Measurements from ENCODE around the gene CCR7. TPM values are rescaled to one million over a fixed set of nuclear protein-coding genes. Genes with fewer than 3 reads are reported as not detected.

The CCR7 gene
- total and polyA plus RNA-seq, 2 donors (not counting 1 experiment from before 2014, with no cell fraction given) = 116 to 481 TPM

DNA sequence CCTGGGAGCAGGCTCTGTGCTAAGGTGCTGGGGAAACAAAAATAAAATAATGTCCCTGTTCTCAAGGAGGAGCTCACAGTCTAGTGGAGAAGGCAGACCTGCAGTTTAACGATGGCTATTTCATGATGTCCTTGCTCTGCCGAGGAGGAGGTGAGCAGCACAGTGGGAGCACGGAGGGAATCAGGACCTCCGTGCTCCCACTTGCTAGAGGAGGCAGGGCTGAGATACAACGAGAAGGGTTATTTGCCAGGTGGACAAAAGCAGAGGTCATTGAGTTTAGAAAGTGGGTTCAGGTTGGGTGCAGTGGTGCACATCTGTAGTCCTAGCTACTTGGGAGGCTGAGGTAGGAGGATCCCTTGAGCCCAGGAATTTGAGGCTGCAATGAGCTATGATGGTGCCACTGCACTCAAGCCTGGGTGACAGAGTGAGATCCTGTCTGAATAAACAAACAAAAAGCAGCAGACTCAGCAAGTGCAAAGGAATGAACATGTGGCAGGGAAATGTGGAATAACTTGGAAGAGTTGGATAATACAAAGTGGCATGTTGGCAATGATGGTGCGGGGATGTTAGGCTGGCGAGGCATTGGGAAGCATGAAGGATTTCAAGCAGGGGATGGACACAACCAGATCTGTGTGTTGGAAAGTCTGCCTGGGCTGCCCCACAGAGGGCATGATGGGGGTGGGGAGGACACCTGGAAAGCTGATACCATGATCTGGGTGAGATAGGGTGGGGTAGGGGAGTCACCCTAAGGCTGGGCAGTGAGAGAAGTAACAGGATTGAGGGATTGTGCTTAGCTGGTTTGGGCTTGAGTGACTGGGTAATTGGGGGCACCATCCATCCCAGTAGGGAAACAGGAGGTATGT is 51.0 kb downstream of the CCR7 start:
- no peaks in the 10 kb centered on the region for H3K9me3 ChIP-seq (ENCODE audit: control extremely low read depth in 1 of 3, control insufficient read depth in 2 of 3, insufficient read depth in 1 of 3, low read length in 2 of 3)
- no peaks in the 10 kb centered on the region for H4K20me1 ChIP-seq (ENCODE audit: control insufficient read depth, insufficient read depth, low read length, poor library complexity, severe bottlenecking)
- H3K4me1 ChIP-seq (ENCODE audit: control insufficient read depth in 2 of 2, insufficient read depth in 2 of 2, low read length in 2 of 2) = peaks cover 44 to 51% of the 10 kb centered on the region in 2 donors
- WGBS (ENCODE audit: insufficient coverage) = over 99% methylated on average over 7 of the region's 7 CpGs
- peaks cover 20% of the 10 kb centered on the region for H3K79me2 ChIP-seq (ENCODE audit: control insufficient read depth, insufficient read depth, low read length)
- no peak overlapping the region for H2AFZ ChIP-seq (ENCODE audit: insufficient read depth, low read depth, low read length, poor library complexity, severe bottlenecking)
- H3K4me2 ChIP-seq (replicated peaks; ENCODE audit: low read depth, low read length, poor library complexity, severe bottlenecking) = peak overlapping the region; percentile 77
- Mint-ChIP-seq H3K4me1 (peaks cover 56% of the 10 kb centered on the region), H3K9me3 (ENCODE audit: insufficient read depth) (no peaks in the 10 kb centered on the region), H3K4me3 (peak overlapping the region; percentile 10), H3K27me3 (peaks cover 4% of the 10 kb centered on the region), H3K27ac (peak overlapping the region; percentile 12)
- DNase-seq (no peak), ATAC-seq (ENCODE audit: low read depth) (no peak)
- ChIA-PET POLR2A (no interaction called here), CTCF (interaction anchor here (0.8 to 2.1 kb wide), 2 partner anchors 19 to 156 kb away, joined by 3 to 9 read pairs; no protein-coding TSS in a partner anchor)
- H3K9ac ChIP-seq (ENCODE audit: low read length) = no peak overlapping the region
- TF ChIP-seq, protein P1, sequence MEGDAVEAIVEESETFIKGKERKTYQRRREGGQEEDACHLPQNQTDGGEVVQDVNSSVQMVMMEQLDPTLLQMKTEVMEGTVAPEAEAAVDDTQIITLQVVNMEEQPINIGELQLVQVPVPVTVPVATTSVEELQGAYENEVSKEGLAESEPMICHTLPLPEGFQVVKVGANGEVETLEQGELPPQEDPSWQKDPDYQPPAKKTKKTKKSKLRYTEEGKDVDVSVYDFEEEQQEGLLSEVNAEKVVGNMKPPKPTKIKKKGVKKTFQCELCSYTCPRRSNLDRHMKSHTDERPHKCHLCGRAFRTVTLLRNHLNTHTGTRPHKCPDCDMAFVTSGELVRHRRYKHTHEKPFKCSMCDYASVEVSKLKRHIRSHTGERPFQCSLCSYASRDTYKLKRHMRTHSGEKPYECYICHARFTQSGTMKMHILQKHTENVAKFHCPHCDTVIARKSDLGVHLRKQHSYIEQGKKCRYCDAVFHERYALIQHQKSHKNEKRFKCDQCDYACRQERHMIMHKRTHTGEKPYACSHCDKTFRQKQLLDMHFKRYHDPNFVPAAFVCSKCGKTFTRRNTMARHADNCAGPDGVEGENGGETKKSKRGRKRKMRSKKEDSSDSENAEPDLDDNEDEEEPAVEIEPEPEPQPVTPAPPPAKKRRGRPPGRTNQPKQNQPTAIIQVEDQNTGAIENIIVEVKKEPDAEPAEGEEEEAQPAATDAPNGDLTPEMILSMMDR (IDR thresholded peaks at IDR 0.05) = no peak
- no peak for TF ChIP-seq EZH2 (IDR thresholded peaks at IDR 0.05; ENCODE audit: borderline replicate concordance, insufficient read depth, low read depth, low read length, poor library complexity, severe bottlenecking)
- H3K4me3 ChIP-seq (ENCODE audit: control extremely low read depth in 1 of 5, extremely low read depth in 1 of 5, insufficient read depth in 1 of 5, low read depth in 2 of 5, low read length in 4 of 5) = no peak overlapping the region
- no peak overlapping the region for H3K27ac ChIP-seq (ENCODE audit: low read length in 2 of 2)
- intact Hi-C loops (cut with micrococcal nuclease) = no loop called here
- no peaks in the 10 kb centered on the region for H3K36me3 ChIP-seq (replicated peaks in 1 of 2; ENCODE audit: control extremely low read depth in 1 of 2, control insufficient read depth in 1 of 2, extremely low read depth in 1 of 2, insufficient read depth in 2 of 2, low read length in 1 of 2)
- H3K27me3 ChIP-seq (replicated peaks in 1 of 4; ENCODE audit: control extremely low read depth in 1 of 4, control insufficient read depth in 3 of 4, insufficient read depth in 4 of 4, low read length in 3 of 4) = no peaks in the 10 kb centered on the region

GRCh38 chr17:40511667-40512220 is 53.5 kb downstream of the CCR7 start:
- Histone ChIP-seq H3K4me1 (ENCODE audit: control insufficient read depth in 2 of 2, insufficient read depth in 2 of 2, low read length in 2 of 2) (peaks cover 22 to 26% of the 10 kb centered on the region in 2 donors), H3K27ac (ENCODE audit: low read length in 2 of 2) (no peak overlapping the region), H3K36me3 (replicated peaks in 1 of 2; ENCODE audit: control extremely low read depth in 1 of 2, control insufficient read depth in 1 of 2, extremely low read depth in 1 of 2, insufficient read depth in 2 of 2, low read length in 1 of 2) (no peaks in the 10 kb centered on the region), H4K20me1 (ENCODE audit: control insufficient read depth, insufficient read depth, low read length, poor library complexity, severe bottlenecking) (no peaks in the 10 kb centered on the region), H3K4me3 (ENCODE audit: control extremely low read depth in 1 of 5, extremely low read depth in 1 of 5, insufficient read depth in 1 of 5, low read depth in 2 of 5, low read length in 4 of 5) (no peak overlapping the region), H3K9ac (ENCODE audit: low read length) (no peak overlapping the region), H3K27me3 (replicated peaks in 1 of 4; ENCODE audit: control extremely low read depth in 1 of 4, control insufficient read depth in 3 of 4, insufficient read depth in 4 of 4, low read length in 3 of 4) (no peaks in the 10 kb centered on the region), H3K79me2 (ENCODE audit: control insufficient read depth, insufficient read depth, low read length) (peaks cover 7% of the 10 kb centered on the region), H3K9me3 (ENCODE audit: control extremely low read depth in 1 of 3, control insufficient read depth in 2 of 3, insufficient read depth in 1 of 3, low read length in 2 of 3) (no peaks in the 10 kb centered on the region), H3K4me2 (replicated peaks; ENCODE audit: low read depth, low read length, poor library complexity, severe bottlenecking) (no peak overlapping the region), H2AFZ (ENCODE audit: insufficient read depth, low read depth, low read length, poor library complexity, severe bottlenecking) (no peak overlapping the region)
- Mint-ChIP-seq H3K27ac (no peak overlapping the region), H3K4me1 (peaks cover 38% of the 10 kb centered on the region), H3K27me3 (peaks cover 4% of the 10 kb centered on the region), H3K4me3 (no peak overlapping the region), H3K9me3 (ENCODE audit: insufficient read depth) (no peaks in the 10 kb centered on the region)
- intact Hi-C loops (cut with micrococcal nuclease) = no loop called here
- DNase-seq (no peak), ATAC-seq (ENCODE audit: low read depth) (no peak)
- ChIA-PET CTCF (interaction anchor here (0.5 to 1.7 kb wide), 5 partner anchors 21 to 104 kb away, joined by 3 to 6 read pairs (median 3); no protein-coding TSS in a partner anchor), POLR2A (no interaction called here)
- no peak for TF ChIP-seq EZH2 (IDR thresholded peaks at IDR 0.05; ENCODE audit: borderline replicate concordance, insufficient read depth, low read depth, low read length, poor library complexity, severe bottlenecking)
- TF ChIP-seq, protein P1 (IDR thresholded peaks at IDR 0.05) = no peak
- WGBS (ENCODE audit: insufficient coverage) = 95% methylated on average over 12 of the region's 12 CpGs
